Small intestine (tissue), 7 donors: ENCODE results near the gene IL1RAPL2. TPM values are rescaled to one million over a fixed set of nuclear protein-coding genes. Genes with fewer than 3 reads are reported as not detected.

Experiments
- DNase-seq, 2 donors: peaks; one replicate each; pipeline versions ENCODE4 v3.0.0 to v3.0.0-alpha.2; 2013
- FAIRE-seq: peaks from 2 replicates; lab custom pipeline; 2012; peaks lifted over from hg19 to GRCh38; lab: Jason Lieb, UNC
- H3K27ac ChIP-seq, 3 donors: one replicate each; pipeline ENCODE4 v1.5.1; 2013; ENCODE audit warnings: low read length in 2 of 3, mild to moderate bottlenecking in 2 of 3, control low read depth in 1 of 3, inconsistent platforms in 1 of 3, low read depth in 1 of 3, moderate library complexity in 1 of 3
- H3K27me3 ChIP-seq, 3 donors: one replicate each; pipeline ENCODE4 v1.6.1; 2013; ENCODE audit warnings: low read length in 3 of 3, inconsistent platforms in 1 of 3; ENCODE audit not compliant: control insufficient read depth in 3 of 3, insufficient read depth in 3 of 3
- H3K36me3 ChIP-seq, 3 donors: one replicate each; pipeline ENCODE4 v1.6.1; 2013; ENCODE audit warnings: low read length in 3 of 3, inconsistent platforms in 1 of 3, low read depth in 1 of 3, mild to moderate bottlenecking in 1 of 3, moderate library complexity in 1 of 3; ENCODE audit not compliant: control insufficient read depth in 3 of 3, insufficient read depth in 2 of 3
- H3K4me1 ChIP-seq, 3 donors: one replicate each; pipeline ENCODE4 v1.6.1; 2013; ENCODE audit warnings: low read length in 2 of 3, inconsistent platforms in 1 of 3, low read depth in 1 of 3, mild to moderate bottlenecking in 1 of 3, moderate library complexity in 1 of 3; ENCODE audit not compliant: control insufficient read depth in 3 of 3, insufficient read depth in 2 of 3
- H3K4me3 ChIP-seq, 3 donors: one replicate each; pipeline ENCODE4 v1.5.1; 2013; ENCODE audit warnings: low read length in 3 of 3, control low read depth in 1 of 3, inconsistent platforms in 1 of 3, low read depth in 1 of 3, mild to moderate bottlenecking in 1 of 3, moderate library complexity in 1 of 3
- H3K9me3 ChIP-seq, 2 donors: one replicate each; pipeline ENCODE4 v1.6.1; 2013; ENCODE audit warnings: low read depth in 1 of 2, low read length in 1 of 2; ENCODE audit not compliant: control insufficient read depth in 2 of 2, insufficient read depth in 1 of 2
- WGBS, 3 donors: extraction: QIAGEN DNeasy Blood & Tissue Kit; methylation state at CpG; one replicate each; pipeline ENCODE4 v1.1.7; 2013; 5-methylcytosine and 5-hydroxymethylcytosine counted together
- polyA plus RNA-seq, 4 donors: library from polyadenylated mRNA; stranded (reverse) in 3 of 4; unstranded in 1 of 4; fragments of 200-250 nt in 3 of 4; fragments of 120-200 nt in 1 of 4; gene quantifications; one replicate each; pipeline versions ENCODE4 v1.2.1 to v1.2.3, GENCODE V29; 2013
- donor health status: healthy with polysubstance abuse.
- donor health status: control.
- donor health status: control.
- donor health status: Bipolar disorder and iron deficiency.
- donor health status: healthy.

IL1RAPL2 gene
- polyA plus RNA-seq, 4 donors = 0.03 TPM; not detected in 3

GRCh38 chrX:104679175-104679574 is 113.2 kb downstream of the IL1RAPL2 start:
- Histone ChIP-seq H3K27ac (no peak overlapping the region), H3K27me3 (no peaks in the 10 kb centered on the region), H3K4me3 (no peak overlapping the region), H3K9me3 (no peaks in the 10 kb centered on the region), H3K4me1 (no peaks in the 10 kb centered on the region), H3K36me3 (no peaks in the 10 kb centered on the region)
- WGBS, 3 donors = 69 to 80% (median 79%) methylated on average over 2 of the region's 2 CpGs
- DNase-seq (no peak), FAIRE-seq (no peak)

- Histone ChIP-seq H3K36me3 (no peaks in the 10 kb centered on the region), H3K4me1 (no peaks in the 10 kb centered on the region), H3K27me3 (no peaks in the 10 kb centered on the region), H3K27ac (no peak overlapping the region), H3K9me3 (no peaks in the 10 kb centered on the region), H3K4me3 (no peak overlapping the region)
- 12 to 47% (median 13%) methylated on average over 3 of the region's 3 CpGs for WGBS, 3 donors
- DNase-seq (peak in 1 of 2 donors; percentile 24), FAIRE-seq (no peak)
These were observed 115.2 kb downstream of the IL1RAPL2 start for GRCh38 chrX:104681214-104681613.

- Histone ChIP-seq H3K4me1 (no peaks in the 10 kb centered on the region), H3K36me3 (no peaks in the 10 kb centered on the region), H3K4me3 (no peak overlapping the region), H3K9me3 (no peaks in the 10 kb centered on the region), H3K27ac (no peak overlapping the region), H3K27me3 (no peaks in the 10 kb centered on the region)
- DNase-seq (no peak), FAIRE-seq (no peak)
- 52 to 68% (median 61%) methylated on average over 2 of the region's 2 CpGs for WGBS, 3 donors
These were observed 118.1 kb downstream of the IL1RAPL2 start for GRCh38 chrX:104684077-104684476.

GRCh38 chrX:104695593-104695992 is 129.6 kb downstream of the IL1RAPL2 start:
- FAIRE-seq (no peak), DNase-seq (no peak)
- no peak overlapping the region for H3K27ac ChIP-seq
- no peaks in the 10 kb centered on the region for H3K9me3 ChIP-seq
- H3K36me3 ChIP-seq = no peaks in the 10 kb centered on the region
- no peaks in the 10 kb centered on the region for H3K27me3 ChIP-seq
- no peaks in the 10 kb centered on the region for H3K4me1 ChIP-seq
- no peak overlapping the region for H3K4me3 ChIP-seq
- 82 to 91% (median 87%) methylated on average over 6 to 9 of the region's 9 CpGs for WGBS, 3 donors

GRCh38 chrX:104696667-104697066 is 130.7 kb downstream of the IL1RAPL2 start:
- Histone ChIP-seq H3K4me1 (no peaks in the 10 kb centered on the region), H3K4me3 (no peak overlapping the region), H3K36me3 (no peaks in the 10 kb centered on the region), H3K9me3 (no peaks in the 10 kb centered on the region), H3K27ac (no peak overlapping the region), H3K27me3 (no peaks in the 10 kb centered on the region)
- WGBS, 3 donors = 0 to 33% (median 20%) methylated on average over 1 of the region's 1 CpG
- DNase-seq (no peak), FAIRE-seq (no peak)

GRCh38 chrX:104697294-104697693 is 131.3 kb downstream of the IL1RAPL2 start:
- FAIRE-seq = no peak
- H3K27me3 ChIP-seq = no peaks in the 10 kb centered on the region
- DNase-seq = no peak
- H3K9me3 ChIP-seq = no peaks in the 10 kb centered on the region
- no peaks in the 10 kb centered on the region for H3K36me3 ChIP-seq
- no peak overlapping the region for H3K27ac ChIP-seq
- no peak overlapping the region for H3K4me3 ChIP-seq
- H3K4me1 ChIP-seq = no peaks in the 10 kb centered on the region

- Histone ChIP-seq H3K4me3 (no peak overlapping the region), H3K36me3 (no peaks in the 10 kb centered on the region), H3K27ac (no peak overlapping the region), H3K4me1 (no peaks in the 10 kb centered on the region), H3K9me3 (no peaks in the 10 kb centered on the region), H3K27me3 (no peaks in the 10 kb centered on the region)
- 58 to 80% (median 77%) methylated on average over 4 of the region's 4 CpGs for WGBS, 3 donors
- DNase-seq (no peak), FAIRE-seq (no peak)
These were observed 141.0 kb downstream of the IL1RAPL2 start for GRCh38 chrX:104707042-104707441.

- no peaks in the 10 kb centered on the region for H3K9me3 ChIP-seq
- DNase-seq = no peak
- H3K27ac ChIP-seq = no peak overlapping the region
- FAIRE-seq = no peak
- no peaks in the 10 kb centered on the region for H3K27me3 ChIP-seq
- no peaks in the 10 kb centered on the region for H3K4me1 ChIP-seq
- no peaks in the 10 kb centered on the region for H3K36me3 ChIP-seq
- no peak overlapping the region for H3K4me3 ChIP-seq
These were observed 141.6 kb downstream of the IL1RAPL2 start for GRCh38 chrX:104707572-104707971.

- H3K9me3 ChIP-seq = no peaks in the 10 kb centered on the region
- no peak overlapping the region for H3K4me3 ChIP-seq
- no peaks in the 10 kb centered on the region for H3K27me3 ChIP-seq
- no peaks in the 10 kb centered on the region for H3K4me1 ChIP-seq
- H3K27ac ChIP-seq = no peak overlapping the region
- FAIRE-seq (no peak), DNase-seq (no peak)
- H3K36me3 ChIP-seq = no peaks in the 10 kb centered on the region
- WGBS, 3 donors = 21 to 32% (median 30%) methylated on average over 1 of the region's 1 CpG
These were observed 146.5 kb downstream of the IL1RAPL2 start for GRCh38 chrX:104712515-104712914.
